ENCODE data around the gene COL23A1.
A peak's percentile ranks its signal among the peaks of the same experiment; 100 is the strongest.

The COL23A1 gene

GRCh38 chr5:178398901-178399700, 191.1 kb downstream of the COL23A1 start:
- TF ChIP-seq GATA3 (IDR thresholded peaks at IDR 0.05; ENCODE audit: low read depth, low read length) (no peak), GATA2 (IDR thresholded peaks at IDR 0.05; ENCODE audit: low read depth, low read length) (no peak)

- TF ChIP-seq GATA2 (IDR thresholded peaks at IDR 0.05; ENCODE audit: low read depth, low read length) (no peak), GATA3 (IDR thresholded peaks at IDR 0.05; ENCODE audit: low read depth, low read length) (no peak)
Observed at GRCh38 chr5:178396796-178397720, 193.1 kb downstream of the COL23A1 start.

GRCh38 chr5:178394074-178394473, 196.1 kb downstream of the COL23A1 start:
- TF ChIP-seq GATA2 (IDR thresholded peaks at IDR 0.05; ENCODE audit: low read depth, low read length) (no peak), GATA3 (IDR thresholded peaks at IDR 0.05; ENCODE audit: low read depth, low read length) (no peak)

GRCh38 chr5:178392931-178393394, 197.2 kb downstream of the COL23A1 start:
- TF ChIP-seq GATA3 (IDR thresholded peaks at IDR 0.05; ENCODE audit: low read depth, low read length) (no peak), GATA2 (IDR thresholded peaks at IDR 0.05; ENCODE audit: low read depth, low read length) (no peak)

- TF ChIP-seq GATA3 (IDR thresholded peaks at IDR 0.05; ENCODE audit: low read depth, low read length) (no peak), GATA2 (IDR thresholded peaks at IDR 0.05; ENCODE audit: low read depth, low read length) (no peak)
Observed at GRCh38 chr5:178392386-178392785, 197.8 kb downstream of the COL23A1 start.

- no peak for TF ChIP-seq GATA2 (IDR thresholded peaks at IDR 0.05; ENCODE audit: low read depth, low read length)
- no peak for TF ChIP-seq GATA3 (IDR thresholded peaks at IDR 0.05; ENCODE audit: low read depth, low read length)
Observed at GRCh38 chr5:178391480-178391879, 198.7 kb downstream of the COL23A1 start.

- TF ChIP-seq GATA3 (IDR thresholded peaks at IDR 0.05; ENCODE audit: low read depth, low read length) (no peak), GATA2 (IDR thresholded peaks at IDR 0.05; ENCODE audit: low read depth, low read length) (no peak)
Observed at GRCh38 chr5:178389796-178390195, 200.4 kb downstream of the COL23A1 start.

GRCh38 chr5:178389026-178389729, 201.0 kb downstream of the COL23A1 start:
- TF ChIP-seq GATA3 (IDR thresholded peaks at IDR 0.05; ENCODE audit: low read depth, low read length) (no peak), GATA2 (IDR thresholded peaks at IDR 0.05; ENCODE audit: low read depth, low read length) (peak; percentile 40)

- TF ChIP-seq GATA2 (IDR thresholded peaks at IDR 0.05; ENCODE audit: low read depth, low read length) (no peak), GATA3 (IDR thresholded peaks at IDR 0.05; ENCODE audit: low read depth, low read length) (no peak)
Observed at GRCh38 chr5:178388386-178389025, 201.7 kb downstream of the COL23A1 start.

GRCh38 chr5:178387856-178388190, 202.4 kb downstream of the COL23A1 start:
- no peak for TF ChIP-seq GATA3 (IDR thresholded peaks at IDR 0.05; ENCODE audit: low read depth, low read length)
- TF ChIP-seq GATA2 (IDR thresholded peaks at IDR 0.05; ENCODE audit: low read depth, low read length), result no peak

GRCh38 chr5:178387061-178387855, 202.9 kb downstream of the COL23A1 start:
- TF ChIP-seq GATA3 (IDR thresholded peaks at IDR 0.05; ENCODE audit: low read depth, low read length), result no peak
- no peak for TF ChIP-seq GATA2 (IDR thresholded peaks at IDR 0.05; ENCODE audit: low read depth, low read length)

GRCh38 chr5:178386336-178386931, 203.8 kb downstream of the COL23A1 start:
- no peak for TF ChIP-seq GATA2 (IDR thresholded peaks at IDR 0.05; ENCODE audit: low read depth, low read length)
- no peak for TF ChIP-seq GATA3 (IDR thresholded peaks at IDR 0.05; ENCODE audit: low read depth, low read length)

Data from SH-SY5Y (cell line).